Activated naive CD8-positive, alpha-beta T cell (primary cell): ENCODE results near the gene HAP1.
"Not testable (repeated sequence)": the region's sequence is repeated elsewhere in the genome, so short reads cannot be mapped to it uniquely, and the experiment has no call there.

Source experiments
- H3K27ac Mint-ChIP-seq: one replicate; pipeline ENCODE4 v1.8.0; 2021; ENCODE audit warnings: mixed read lengths
- H3K27me3 Mint-ChIP-seq: one replicate; pipeline ENCODE4 v1.8.0; 2021; ENCODE audit warnings: mixed read lengths
- H3K36me3 Mint-ChIP-seq: one replicate; pipeline ENCODE4 v1.8.0; 2021; ENCODE audit warnings: mixed read lengths
- H3K4me1 Mint-ChIP-seq: one replicate; pipeline ENCODE4 v1.8.0; 2021; ENCODE audit warnings: low read depth, mixed read lengths
- H3K4me3 Mint-ChIP-seq: one replicate; pipeline ENCODE4 v1.8.0; 2021; ENCODE audit warnings: mild to moderate bottlenecking, mixed read lengths
- H3K9me3 Mint-ChIP-seq: one replicate; pipeline ENCODE4 v1.8.0; 2021; ENCODE audit warnings: low read depth, mixed read lengths

The HAP1 gene

GRCh38 chr17:41722231-41722630 lies 12.2 kb downstream of the HAP1 start:
- Mint-ChIP-seq H3K9me3 (no peaks in the 10 kb centered on the region), H3K4me1 (peaks cover 3% of the 10 kb centered on the region), H3K4me3 (no peak overlapping the region), H3K36me3 (no peaks in the 10 kb centered on the region), H3K27me3 (peaks cover 6% of the 10 kb centered on the region), H3K27ac (no peak overlapping the region)

- H3K9me3 Mint-ChIP-seq, result no peaks in the 10 kb centered on the region
- peaks cover 4% of the 10 kb centered on the region for H3K4me1 Mint-ChIP-seq
- no peak overlapping the region for H3K4me3 Mint-ChIP-seq
- no peaks in the 10 kb centered on the region for H3K36me3 Mint-ChIP-seq
- no peak overlapping the region for H3K27ac Mint-ChIP-seq
- H3K27me3 Mint-ChIP-seq, result peaks cover 7% of the 10 kb centered on the region
These were observed 16.2 kb downstream of the HAP1 start for GRCh38 chr17:41718287-41718645.

GRCh38 chr17:41717408-41718286 lies 16.8 kb downstream of the HAP1 start:
- H3K27me3 Mint-ChIP-seq, result peaks cover 7% of the 10 kb centered on the region
- H3K4me3 Mint-ChIP-seq, result peak overlapping the region; percentile 3
- H3K27ac Mint-ChIP-seq, result no peak overlapping the region
- peaks cover 4% of the 10 kb centered on the region for H3K4me1 Mint-ChIP-seq
- no peaks in the 10 kb centered on the region for H3K36me3 Mint-ChIP-seq
- H3K9me3 Mint-ChIP-seq, result no peaks in the 10 kb centered on the region

GRCh38 chr17:41711669-41712400 lies 22.6 kb downstream of the HAP1 start, which contains the start of gene GAST:
Gene GAST (plus strand): TSS chr17:41712331. CDS start chr17:41715437, 3,106 bp downstream.
- Mint-ChIP-seq H3K27me3 (peaks cover 6% of the 10 kb centered on the region), H3K4me3 (no peak within 1 kb of the TSS), H3K4me1 (no peaks in the 10 kb centered on the region), H3K9me3 (no peaks in the 10 kb centered on the region), H3K27ac (no peak within 1 kb of the TSS), H3K36me3 (no peaks in the 10 kb centered on the region)

- peaks cover 3% of the 10 kb centered on the region for H3K27me3 Mint-ChIP-seq
These were observed 23.9 kb downstream of the HAP1 start for GRCh38 chr17:41710472-41711090.

GRCh38 chr17:41707803-41708669 lies 26.4 kb downstream of the HAP1 start:
- Mint-ChIP-seq H3K36me3 (no peaks in the 10 kb centered on the region), H3K4me3 (no peak overlapping the region), H3K27me3 (peaks cover 3% of the 10 kb centered on the region), H3K9me3 (no peaks in the 10 kb centered on the region), H3K4me1 (no peaks in the 10 kb centered on the region), H3K27ac (no peak overlapping the region)

More at GRCh38 chr17:41710472-41711090, 23.9 kb downstream of the HAP1 start:
- Mint-ChIP-seq H3K4me3 (no peak overlapping the region), H3K36me3 (no peaks in the 10 kb centered on the region), H3K27ac (no peak overlapping the region), H3K9me3 (no peaks in the 10 kb centered on the region), H3K4me1 (no peaks in the 10 kb centered on the region)

- Mint-ChIP-seq H3K36me3 (no peaks in the 10 kb centered on the region), H3K4me3 (no peak overlapping the region), H3K9me3 (no peaks in the 10 kb centered on the region)
These were observed 29.0 kb downstream of the HAP1 start for GRCh38 chr17:41705271-41705991.

GRCh38 chr17:41702712-41703111 lies 31.7 kb downstream of the HAP1 start:
- Mint-ChIP-seq H3K4me3 (no peak overlapping the region), H3K9me3 (no peaks in the 10 kb centered on the region), H3K4me1 (no peaks in the 10 kb centered on the region)

More at GRCh38 chr17:41705271-41705991, 29.0 kb downstream of the HAP1 start:
- no peaks in the 10 kb centered on the region for H3K4me1 Mint-ChIP-seq
- no peak overlapping the region for H3K27ac Mint-ChIP-seq
- no peaks in the 10 kb centered on the region for H3K27me3 Mint-ChIP-seq

GRCh38 chr17:41700843-41701242 lies 33.6 kb downstream of the HAP1 start:
- not testable (repeated sequence) for H3K9me3 Mint-ChIP-seq, H3K36me3 Mint-ChIP-seq, H3K4me3 Mint-ChIP-seq, H3K27ac Mint-ChIP-seq, H3K27me3 Mint-ChIP-seq, H3K4me1 Mint-ChIP-seq

More at GRCh38 chr17:41702712-41703111, 31.7 kb downstream of the HAP1 start:
- Mint-ChIP-seq H3K27ac (no peak overlapping the region), H3K27me3 (no peaks in the 10 kb centered on the region), H3K36me3 (no peaks in the 10 kb centered on the region)

GRCh38 chr17:41697122-41697962 lies 37.1 kb downstream of the HAP1 start:
- H3K36me3 Mint-ChIP-seq, result no peaks in the 10 kb centered on the region
- no peak overlapping the region for H3K27ac Mint-ChIP-seq
- H3K4me1 Mint-ChIP-seq, result peaks cover 12% of the 10 kb centered on the region
- no peak overlapping the region for H3K4me3 Mint-ChIP-seq
- no peaks in the 10 kb centered on the region for H3K27me3 Mint-ChIP-seq
- no peaks in the 10 kb centered on the region for H3K9me3 Mint-ChIP-seq

- no peak overlapping the region for H3K27ac Mint-ChIP-seq
- H3K36me3 Mint-ChIP-seq, result no peaks in the 10 kb centered on the region
These were observed 38.3 kb downstream of the HAP1 start for GRCh38 chr17:41695954-41696757.

GRCh38 chr17:41695134-41695661 lies 39.2 kb downstream of the HAP1 start:
- peak overlapping the region; percentile 58 for H3K27ac Mint-ChIP-seq
- H3K4me1 Mint-ChIP-seq, result peaks cover 28% of the 10 kb centered on the region
- no peaks in the 10 kb centered on the region for H3K9me3 Mint-ChIP-seq
- H3K36me3 Mint-ChIP-seq, result no peaks in the 10 kb centered on the region
- no peak overlapping the region for H3K4me3 Mint-ChIP-seq
- H3K27me3 Mint-ChIP-seq, result no peaks in the 10 kb centered on the region

More at GRCh38 chr17:41695954-41696757, 38.3 kb downstream of the HAP1 start:
- no peaks in the 10 kb centered on the region for H3K27me3 Mint-ChIP-seq
- H3K4me3 Mint-ChIP-seq, result no peak overlapping the region
- H3K4me1 Mint-ChIP-seq, result peaks cover 22% of the 10 kb centered on the region
- no peaks in the 10 kb centered on the region for H3K9me3 Mint-ChIP-seq
